Suppressor macrophage (primary cell): Measurements from ENCODE around the gene OR2A7.
"Not testable (repeated sequence)": the region's sequence is repeated elsewhere in the genome, so short reads cannot be mapped to it uniquely, and the experiment has no call there.

ENCODE experiments used
- DNase-seq, 4 experiments: peaks; one replicate each; pipeline ENCODE4 v3.0.0-alpha.2; 2020 to 2022

OR2A7 gene

DNA sequence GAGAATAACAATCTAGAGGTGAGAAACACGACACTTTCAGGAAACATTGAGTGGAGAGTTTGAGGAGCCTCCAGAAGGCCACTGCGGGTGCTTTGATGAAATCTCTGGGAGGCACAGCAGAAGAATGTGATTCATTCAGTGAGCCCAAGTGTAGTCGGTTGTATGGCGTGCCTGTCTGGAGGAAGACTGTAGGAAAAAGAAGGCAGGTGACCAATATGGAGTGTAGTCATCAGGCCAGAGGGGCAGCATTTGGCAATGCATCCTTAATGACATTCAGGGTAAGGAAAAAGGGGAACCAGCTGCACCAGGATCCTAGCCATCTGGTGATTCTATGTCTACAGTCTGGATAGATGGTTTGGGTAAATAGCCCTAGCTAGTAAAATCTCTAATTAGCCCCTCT lies 12.3 kb downstream of the OR2A7 start:
- DNase-seq, result not testable (repeated sequence)

DNA sequence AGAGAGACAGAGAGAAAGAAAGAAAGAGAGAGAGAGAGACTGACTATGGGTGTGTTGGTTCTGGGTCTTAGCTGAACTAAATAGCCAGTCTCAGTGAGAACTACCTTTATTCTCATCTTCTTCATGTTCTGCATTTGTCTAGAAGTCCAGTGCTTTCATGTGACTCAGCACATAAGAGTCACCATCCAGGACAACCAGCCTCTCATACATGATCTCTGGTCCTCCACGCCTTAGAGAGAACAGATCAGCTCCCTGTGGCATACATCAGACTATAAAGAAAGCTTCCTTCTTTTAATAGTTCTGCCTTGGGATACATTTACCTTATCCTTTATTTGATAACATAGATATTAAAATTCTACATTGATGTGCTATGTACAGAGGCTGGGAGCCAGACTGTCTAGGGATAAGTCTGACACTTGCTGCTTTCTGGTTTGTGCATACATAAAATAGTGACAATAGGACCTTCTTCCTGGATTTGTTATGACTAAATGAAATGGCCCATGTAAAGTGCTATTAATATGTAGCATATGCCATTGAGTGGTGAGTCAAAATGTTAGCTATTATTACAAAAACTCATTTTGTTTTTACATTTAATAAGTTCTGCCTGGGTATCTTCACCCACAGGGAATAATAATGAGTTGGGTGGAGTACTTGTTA lies 16.8 kb downstream of the OR2A7 start:
- DNase-seq, result not testable (repeated sequence)

- not testable (repeated sequence) for DNase-seq
Observed at GRCh38 chr7:144246967-144247366, 17.6 kb downstream of the OR2A7 start.

DNA sequence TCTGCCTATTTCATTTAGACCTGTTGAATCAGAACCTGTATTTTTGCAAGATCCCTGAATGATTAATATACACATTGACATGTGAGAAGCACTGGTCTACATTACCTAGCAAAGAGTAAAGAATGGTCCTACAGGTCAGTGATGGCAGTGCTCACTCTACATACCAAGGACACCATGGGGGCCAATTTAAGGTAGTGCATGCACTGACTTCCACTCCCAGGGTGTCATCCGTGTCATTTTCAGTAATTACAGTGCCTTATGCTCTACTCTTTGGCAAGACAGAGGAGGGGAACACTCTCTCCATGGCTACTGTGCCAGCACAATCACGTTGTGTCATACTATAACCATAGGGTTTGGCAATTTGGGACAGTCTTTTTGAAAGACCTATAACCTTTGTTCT lies 19.2 kb downstream of the OR2A7 start:
- not testable (repeated sequence) for DNase-seq

GRCh38 chr7:144239365-144239764 lies 25.2 kb downstream of the OR2A7 start, which contains the start of gene OR2A42:
Gene OR2A42 (minus strand): TSS chr7:144239605. CDS start chr7:144232843, 6,762 bp downstream.
- not testable (repeated sequence) for DNase-seq

- DNase-seq, result not testable (repeated sequence)
Observed at GRCh38 chr7:144238530-144239082, 26.0 kb downstream of the OR2A7 start.

DNA sequence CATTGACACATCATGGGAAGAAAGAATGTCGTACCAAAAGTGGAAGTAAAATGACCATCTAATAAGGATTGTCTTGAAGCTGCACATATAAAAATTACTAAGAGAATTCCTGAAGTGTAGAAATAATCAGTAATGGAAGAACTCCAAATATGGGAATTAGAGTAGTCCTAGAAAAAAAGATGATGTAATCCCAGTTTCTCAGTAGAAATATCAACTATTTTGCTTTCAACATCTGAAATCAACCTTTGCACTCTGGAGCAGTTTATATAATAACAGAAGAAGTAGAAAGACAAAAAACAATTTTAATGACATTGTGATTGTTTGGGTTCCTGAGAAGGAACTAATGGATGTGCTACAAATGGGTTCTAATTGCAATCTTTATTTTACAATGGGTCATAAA lies 31.6 kb downstream of the OR2A7 start:
- DNase-seq, result not testable (repeated sequence)

DNA sequence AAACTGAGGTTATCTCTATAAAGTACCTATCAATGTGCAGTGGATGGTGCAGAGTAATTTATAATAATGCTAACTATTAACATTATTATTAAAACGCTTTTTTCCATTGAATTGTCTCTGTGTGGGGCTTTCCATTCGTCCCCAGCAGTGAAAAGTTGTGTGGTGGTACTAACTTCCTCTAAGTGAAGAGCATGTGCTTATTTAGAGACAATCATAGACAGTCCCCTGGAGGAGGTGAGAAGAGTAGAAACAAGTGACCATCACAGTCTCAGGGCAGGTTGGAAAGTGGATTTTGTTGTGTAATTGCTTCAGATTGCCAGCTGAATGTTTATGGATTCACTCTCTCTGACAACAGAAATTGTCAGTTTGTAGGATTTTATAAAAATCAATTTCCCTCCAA lies 33.6 kb downstream of the OR2A7 start:
- not testable (repeated sequence) for DNase-seq

DNA sequence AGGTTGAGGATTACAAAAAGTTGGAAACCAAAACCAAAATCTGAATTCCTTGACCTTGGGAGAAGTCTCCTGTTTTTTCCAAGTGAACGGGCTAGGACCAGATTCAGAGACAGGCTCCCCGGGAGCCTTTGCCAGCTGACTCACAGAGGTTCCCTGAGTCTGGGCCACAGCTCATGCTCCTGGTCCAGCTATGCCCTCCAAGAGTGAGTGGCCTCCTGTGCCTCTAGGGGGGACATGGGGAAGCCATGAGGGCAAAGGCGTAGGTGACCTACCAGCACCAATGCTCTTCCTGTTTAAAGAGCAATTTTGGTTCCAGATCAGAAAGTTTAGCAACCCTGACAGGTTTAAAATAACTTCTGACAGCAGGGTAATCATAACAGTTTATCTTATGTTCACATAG lies 35.8 kb downstream of the OR2A7 start:
- not testable (repeated sequence) for DNase-seq

DNA sequence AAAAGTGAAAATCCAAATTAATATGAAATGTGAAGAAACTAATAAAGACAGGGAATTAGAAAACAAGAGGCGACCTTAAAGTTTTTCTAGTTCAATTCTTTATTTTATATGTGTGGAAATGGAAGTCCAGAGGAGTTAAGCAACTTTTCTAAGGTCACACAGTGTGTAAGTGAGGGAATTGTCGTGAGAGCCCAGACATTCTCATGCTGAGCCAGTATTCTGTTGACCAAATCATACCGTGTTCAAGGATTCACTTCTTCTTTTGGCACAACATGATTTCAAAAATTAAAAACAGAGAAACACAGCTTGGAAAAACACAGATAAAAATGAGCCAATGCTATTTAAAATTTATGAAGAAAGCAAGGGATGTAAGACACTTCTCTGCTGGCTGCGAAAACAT lies 37.7 kb downstream of the OR2A7 start:
- DNase-seq, result peak; percentile 1 to 48 (median 20)

DNA sequence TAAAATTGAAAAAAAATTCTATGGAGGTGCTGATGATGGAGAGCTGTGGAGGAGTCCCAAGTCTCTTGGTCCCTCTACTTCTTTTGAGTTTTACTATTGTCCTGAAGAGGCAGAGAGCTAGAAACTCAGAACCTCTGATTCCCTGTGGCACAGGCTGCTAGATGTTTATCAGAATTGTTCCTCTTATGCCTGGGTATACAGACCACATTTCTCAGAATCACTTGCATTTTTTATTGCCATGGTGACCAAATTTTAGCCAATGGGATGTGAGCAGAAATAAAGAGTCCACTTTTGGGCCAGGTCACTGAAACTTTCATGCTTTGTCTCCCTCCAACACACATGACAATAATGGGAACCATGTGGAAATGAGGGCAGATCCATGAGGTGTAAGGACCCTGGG lies 40.9 kb downstream of the OR2A7 start:
- DNase-seq, result not testable (repeated sequence)

DNA sequence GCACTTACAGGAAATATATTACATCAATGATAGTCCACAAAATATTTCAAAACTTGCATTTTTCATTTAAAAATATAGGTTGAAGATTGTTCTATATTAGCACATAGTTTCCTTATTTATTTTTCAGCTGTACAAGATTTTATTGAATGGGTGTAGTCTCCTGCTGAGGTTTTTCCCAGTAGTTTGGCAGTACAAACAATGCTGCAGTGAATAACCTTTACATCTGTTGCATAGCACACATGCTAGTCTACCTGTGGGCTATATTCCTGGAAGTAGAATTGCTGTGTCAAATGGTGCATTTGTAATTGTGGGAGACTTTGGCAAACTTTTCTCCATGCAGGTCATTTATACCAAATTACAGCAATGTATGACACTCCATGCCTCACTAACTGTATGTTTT lies 44.1 kb downstream of the OR2A7 start:
- not testable (repeated sequence) for DNase-seq

GRCh38 chr7:144219149-144219548 lies 45.4 kb downstream of the OR2A7 start:
- not testable (repeated sequence) for DNase-seq

DNA sequence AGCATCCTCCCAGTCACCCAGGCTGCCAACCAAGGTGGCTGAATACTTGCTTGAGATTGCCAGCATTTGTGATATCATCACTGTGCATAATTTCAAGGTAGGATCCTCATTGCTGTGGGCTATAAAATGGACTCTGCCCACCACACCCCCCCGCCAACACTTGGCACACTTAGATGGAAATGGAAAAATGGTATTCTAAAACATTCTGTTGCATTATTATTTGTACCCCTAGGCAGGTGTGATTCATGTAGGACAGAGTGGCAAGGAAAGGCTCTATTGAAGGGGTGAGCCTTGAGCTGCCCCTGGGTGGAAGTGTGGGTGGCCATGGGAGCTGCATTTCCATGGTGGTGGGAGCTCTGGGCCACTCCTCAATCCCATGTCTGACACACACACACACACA lies 46.0 kb downstream of the OR2A7 start:
- DNase-seq, result not testable (repeated sequence)

DNA sequence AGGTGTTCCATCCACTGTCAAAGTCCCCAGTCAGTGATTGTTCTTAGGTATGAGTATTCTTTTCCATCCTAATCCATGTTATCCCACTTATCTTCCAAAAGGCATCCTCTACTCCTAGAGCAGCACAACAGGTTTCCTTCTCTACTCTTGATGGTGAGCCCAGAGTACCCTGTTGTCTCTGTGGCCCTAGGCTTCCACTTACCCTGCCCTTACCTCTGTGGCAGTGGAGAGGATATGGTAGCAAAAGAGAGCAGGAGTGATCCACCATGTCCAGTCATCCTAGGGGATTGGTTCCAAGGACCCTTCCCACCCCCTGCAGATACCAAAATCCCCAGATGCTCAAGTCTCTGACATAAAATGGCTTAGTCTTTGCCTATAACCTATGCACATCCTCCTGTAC lies 47.4 kb downstream of the OR2A7 start:
- not testable (repeated sequence) for DNase-seq
